GM21528 (cell line): Measurements from ENCODE around the gene FASTKD1.
"Not testable (repeated sequence)": the region's sequence is repeated elsewhere in the genome, so short reads cannot be mapped to it uniquely, and the experiment has no call there.

Experiments
- ATAC-seq: cut with Tn5 transposase; IDR thresholded peaks from one replicate; pipeline ENCODE4 v1.9.1; 2021; ENCODE audit warnings: mild to moderate bottlenecking, moderate library complexity; ENCODE audit not compliant: unreplicated experiment, low FRiP score

FASTKD1 gene, protein sequence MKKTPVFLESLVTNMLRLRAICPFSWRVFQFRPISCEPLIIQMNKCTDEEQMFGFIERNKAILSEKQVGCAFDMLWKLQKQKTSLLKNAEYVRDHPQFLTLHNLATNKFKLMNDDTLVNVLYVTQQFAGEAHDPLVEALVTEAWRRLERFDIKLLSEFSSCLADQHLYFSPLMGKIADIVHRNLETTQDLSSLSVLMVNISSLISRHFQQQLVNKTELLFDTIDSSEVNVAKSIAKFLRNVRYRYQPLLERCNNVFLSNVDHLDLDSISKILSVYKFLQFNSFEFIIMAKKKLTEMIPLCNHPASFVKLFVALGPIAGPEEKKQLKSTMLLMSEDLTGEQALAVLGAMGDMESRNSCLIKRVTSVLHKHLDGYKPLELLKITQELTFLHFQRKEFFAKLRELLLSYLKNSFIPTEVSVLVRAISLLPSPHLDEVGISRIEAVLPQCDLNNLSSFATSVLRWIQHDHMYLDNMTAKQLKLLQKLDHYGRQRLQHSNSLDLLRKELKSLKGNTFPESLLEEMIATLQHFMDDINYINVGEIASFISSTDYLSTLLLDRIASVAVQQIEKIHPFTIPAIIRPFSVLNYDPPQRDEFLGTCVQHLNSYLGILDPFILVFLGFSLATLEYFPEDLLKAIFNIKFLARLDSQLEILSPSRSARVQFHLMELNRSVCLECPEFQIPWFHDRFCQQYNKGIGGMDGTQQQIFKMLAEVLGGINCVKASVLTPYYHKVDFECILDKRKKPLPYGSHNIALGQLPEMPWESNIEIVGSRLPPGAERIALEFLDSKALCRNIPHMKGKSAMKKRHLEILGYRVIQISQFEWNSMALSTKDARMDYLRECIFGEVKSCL

DNA sequence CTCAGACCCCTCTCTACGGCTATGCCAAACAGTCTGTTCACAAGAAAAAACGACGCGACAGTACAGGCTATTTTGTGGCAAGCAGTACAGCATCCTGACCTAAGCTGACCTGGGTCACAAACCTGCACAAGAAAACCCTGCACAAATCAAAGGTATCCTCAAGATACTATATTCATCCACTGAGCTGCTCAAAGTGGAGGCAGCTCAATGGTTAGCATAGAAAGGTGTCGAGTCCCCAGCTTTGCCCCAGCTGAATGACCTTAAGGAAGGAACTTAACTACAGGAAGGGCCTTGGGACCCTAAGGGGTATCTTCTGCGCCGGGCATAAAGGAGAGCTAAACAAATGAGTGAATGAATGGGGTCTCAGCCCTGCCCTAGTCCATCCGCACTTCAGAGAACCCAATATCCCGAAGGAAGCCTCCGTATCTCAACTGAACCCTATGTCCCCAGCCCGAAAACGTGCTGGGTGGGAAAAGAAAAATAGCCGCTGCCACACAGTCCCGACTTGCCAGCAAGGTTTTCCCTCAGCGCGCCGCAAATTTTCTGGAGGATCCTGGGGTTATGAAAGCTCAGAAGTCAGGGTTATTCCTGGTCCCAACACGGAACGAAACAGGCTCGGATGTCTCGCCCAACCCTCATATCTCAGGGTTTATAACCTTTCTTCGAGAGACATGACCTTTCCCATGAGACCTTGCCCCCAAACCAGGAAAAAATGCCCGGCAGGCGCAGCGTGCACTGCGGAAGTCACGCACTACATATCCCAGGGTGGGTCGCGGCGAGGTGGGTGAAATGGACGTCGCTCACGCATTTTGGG is at the start of gene FASTKD1:
Gene FASTKD1, minus strand, starts transcription at position 706 of the 814 bp plus-strand sequence. CDS start 1,836 bp downstream, outside the sequence.
- peak; percentile 99 for ATAC-seq

DNA sequence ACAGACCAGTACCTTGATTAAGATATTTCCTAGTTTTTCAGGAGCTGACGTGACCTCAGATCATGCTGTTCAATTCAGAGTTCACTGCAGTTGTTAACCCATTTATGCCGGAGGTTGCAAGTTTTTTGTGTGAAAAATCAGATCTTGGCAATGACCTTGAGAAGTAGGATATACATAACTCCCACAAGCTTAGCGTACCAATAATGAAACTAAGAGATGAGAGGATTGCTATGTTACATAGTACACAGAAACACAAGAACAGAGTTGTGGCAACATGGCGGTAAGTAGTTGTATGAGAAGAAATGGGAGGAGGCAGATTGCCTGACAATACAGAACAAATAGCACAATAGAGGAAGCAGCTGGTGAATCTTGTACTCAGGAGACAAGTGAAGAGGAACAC is 49.6 kb upstream of the FASTKD1 start:
- ATAC-seq, result no peak

DNA sequence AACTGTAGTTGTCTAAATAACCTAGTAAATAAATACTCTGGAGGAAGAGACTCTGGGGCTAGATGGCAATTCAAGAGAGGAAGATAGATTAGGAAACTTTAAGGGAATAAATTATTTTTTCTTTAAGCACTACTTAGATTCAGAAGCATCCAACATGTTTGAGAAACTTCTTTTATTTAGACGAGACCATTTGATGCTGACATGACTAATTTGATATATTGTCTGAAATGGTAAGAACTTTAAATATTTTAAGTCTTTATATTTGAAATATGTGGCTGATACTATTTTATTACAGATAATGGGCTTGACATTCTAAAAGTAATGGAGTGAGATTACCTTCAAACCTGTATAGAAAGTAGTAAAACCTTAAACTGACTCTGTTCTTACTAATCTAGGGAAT is 46.8 kb upstream of the FASTKD1 start:
- ATAC-seq, result no peak

DNA sequence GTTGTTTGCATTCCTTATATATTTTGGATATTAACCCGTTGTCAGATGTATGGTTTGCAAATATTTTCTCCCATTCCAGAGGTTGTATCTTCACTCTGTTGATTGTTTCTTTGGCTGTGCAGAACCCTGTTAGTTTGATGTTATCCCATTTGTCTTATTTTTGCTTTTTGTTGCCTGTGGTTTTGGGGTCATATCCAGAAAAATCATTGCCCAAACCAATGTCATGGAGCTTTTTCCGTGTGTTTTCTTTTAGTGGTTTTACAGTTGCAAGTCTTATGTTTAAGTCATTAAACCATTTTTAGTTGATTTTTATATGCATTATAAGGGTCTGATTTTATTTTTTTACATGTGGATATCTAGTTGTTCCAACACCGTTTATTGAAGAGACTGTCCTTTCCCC is 46.3 kb upstream of the FASTKD1 start:
- ATAC-seq, result no peak

DNA sequence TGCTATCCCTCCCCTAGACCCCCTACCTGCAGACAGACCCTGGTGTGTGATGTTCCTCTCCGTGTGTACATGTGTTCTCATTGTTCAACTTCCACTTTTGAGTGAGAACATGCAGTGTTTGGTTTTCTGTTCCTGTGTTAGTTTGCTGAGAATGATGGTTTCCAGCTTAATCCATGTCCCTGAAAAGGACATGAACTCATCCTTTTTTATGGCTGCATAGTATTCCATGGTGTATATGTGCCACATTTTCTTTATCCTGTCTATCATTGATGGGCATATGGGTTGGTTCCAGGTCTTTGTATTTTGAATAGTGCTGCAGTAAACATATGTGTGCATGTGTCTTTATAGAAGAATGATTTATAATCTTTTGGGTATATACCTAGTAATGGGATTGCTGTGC is 42.3 kb upstream of the FASTKD1 start:
- not testable (repeated sequence) for ATAC-seq

DNA sequence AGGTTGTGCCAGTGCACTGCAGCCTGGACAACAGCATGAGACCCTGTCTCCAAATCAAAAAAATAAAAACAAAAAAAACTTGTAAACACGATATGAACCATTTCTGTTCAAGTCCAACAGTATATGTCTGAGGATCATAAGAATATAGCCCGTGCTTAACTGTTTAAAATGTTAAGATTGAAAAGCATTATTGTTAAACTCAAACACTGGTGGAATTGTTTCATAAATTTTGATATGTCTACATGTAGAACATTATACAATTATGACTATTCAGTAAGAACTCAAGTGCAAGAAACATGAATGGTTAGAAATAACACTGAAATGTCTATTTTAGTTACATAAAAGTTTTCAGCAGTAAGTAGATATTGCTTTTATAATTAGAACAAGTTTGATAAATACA is 40.2 kb upstream of the FASTKD1 start:
- no peak for ATAC-seq

DNA sequence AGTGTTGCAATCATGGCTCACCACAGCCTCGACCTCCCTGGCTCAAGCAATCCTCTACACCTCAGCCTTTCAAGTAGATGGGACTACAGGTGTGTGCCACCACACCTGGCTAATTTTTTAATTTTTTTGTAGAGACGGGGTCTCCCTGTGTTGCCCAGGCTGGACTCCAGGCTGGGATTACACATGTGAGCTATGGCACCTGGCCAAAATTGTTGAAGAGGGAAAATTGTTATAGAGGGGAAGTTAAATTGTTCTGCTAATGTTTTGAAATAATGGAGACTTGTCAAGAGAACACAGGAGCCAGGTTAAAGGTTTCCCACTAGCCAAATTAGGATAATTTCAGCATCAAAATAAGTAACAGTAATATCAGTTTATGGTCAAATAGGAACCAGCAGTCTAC is 35.6 kb upstream of the FASTKD1 start:
- no peak for ATAC-seq

DNA sequence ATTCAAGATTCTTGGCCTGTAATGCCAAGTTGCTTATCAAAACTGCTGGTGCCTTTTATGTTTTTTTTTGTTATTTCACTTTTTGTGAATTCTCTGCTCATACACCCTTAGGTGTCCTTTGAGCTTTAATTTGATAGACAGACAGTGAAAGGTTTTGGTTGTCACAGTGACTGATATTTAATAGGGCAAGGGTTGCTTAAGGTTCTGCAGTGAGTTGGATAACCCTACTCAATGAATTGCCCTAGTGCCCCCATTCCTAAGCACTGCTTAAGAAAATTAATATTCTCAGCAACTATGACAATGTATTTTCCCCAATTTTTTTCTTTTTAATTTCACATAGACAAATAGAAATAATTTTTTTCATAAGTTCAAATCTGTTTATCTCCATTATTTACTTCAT is 25.9 kb upstream of the FASTKD1 start:
- no peak for ATAC-seq

DNA sequence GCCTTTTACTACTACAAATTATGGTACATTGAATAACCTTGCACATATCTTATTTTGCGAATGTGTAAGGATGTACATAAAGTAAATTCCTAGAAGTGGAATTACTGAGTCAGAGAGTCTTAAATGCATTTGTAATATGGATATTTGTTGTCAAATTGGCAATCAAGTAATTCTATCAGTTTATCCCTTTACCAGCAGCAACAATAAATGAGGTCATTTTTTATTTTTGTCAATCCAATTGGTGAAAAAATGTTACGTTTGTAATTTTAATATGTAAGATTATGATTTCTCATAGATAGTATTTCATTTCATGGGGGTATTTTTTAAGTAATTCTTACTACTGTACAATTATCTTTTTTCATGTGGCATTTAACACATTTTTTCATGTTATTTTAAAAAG is 25.3 kb upstream of the FASTKD1 start:
- ATAC-seq, result no peak

DNA sequence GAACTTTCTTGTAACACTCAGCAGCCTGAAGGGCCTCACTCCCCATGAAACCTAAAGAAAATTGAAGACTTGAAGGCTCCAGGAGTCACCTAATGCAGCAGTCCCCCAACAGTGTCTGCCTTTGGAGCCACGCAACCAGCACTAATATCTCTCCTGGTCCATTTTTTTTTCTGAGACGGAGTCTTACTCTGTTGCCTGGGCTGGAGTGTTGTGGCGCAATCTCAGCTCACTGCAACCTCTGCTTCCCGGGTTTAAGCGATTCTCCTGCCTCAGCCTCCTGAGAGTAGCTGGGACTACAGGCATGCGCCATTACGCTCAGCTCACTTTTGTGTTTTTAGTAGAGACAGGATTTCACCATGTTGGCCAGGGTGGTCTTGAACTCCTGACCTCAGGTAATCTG is 22.9 kb upstream of the FASTKD1 start:
- not testable (repeated sequence) for ATAC-seq

DNA sequence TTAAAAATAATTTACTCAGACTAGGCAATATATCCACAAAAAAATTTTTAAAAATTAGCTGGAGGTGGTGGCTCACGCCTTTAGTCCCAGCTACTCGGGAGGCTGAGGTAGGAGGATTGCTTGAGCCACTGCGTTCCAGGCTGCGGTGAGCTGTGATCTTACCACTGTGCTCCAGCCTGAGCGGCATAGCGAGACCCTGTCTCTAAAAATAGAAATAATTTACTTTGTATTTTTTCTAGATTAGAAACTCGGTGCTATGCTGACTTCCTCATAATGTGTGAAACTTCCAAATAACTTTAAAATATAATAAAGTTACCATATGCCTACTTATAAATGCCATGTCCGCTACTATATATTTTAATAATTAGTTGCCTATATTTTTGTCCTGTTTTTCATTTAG is 17.1 kb upstream of the FASTKD1 start:
- ATAC-seq, result no peak

DNA sequence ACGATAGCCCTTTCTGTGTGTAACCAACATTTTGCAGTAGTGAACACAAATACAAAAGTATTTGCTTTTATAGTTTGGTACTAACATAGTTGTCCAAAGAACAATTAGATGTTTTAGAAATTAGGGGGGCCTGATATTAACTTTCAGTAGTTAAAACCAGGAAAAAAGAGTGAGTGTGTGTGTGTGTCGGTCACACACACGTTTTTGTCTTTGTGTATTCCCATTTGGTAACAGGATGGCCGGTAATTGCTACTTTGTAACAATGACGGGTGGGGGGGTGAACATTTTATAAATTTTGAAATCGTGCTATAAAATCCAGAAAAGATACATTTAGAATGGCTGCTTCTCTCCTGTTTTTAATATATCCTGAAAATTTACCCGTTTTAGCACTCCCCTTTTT is 12.0 kb upstream of the FASTKD1 start:
- no peak for ATAC-seq

DNA sequence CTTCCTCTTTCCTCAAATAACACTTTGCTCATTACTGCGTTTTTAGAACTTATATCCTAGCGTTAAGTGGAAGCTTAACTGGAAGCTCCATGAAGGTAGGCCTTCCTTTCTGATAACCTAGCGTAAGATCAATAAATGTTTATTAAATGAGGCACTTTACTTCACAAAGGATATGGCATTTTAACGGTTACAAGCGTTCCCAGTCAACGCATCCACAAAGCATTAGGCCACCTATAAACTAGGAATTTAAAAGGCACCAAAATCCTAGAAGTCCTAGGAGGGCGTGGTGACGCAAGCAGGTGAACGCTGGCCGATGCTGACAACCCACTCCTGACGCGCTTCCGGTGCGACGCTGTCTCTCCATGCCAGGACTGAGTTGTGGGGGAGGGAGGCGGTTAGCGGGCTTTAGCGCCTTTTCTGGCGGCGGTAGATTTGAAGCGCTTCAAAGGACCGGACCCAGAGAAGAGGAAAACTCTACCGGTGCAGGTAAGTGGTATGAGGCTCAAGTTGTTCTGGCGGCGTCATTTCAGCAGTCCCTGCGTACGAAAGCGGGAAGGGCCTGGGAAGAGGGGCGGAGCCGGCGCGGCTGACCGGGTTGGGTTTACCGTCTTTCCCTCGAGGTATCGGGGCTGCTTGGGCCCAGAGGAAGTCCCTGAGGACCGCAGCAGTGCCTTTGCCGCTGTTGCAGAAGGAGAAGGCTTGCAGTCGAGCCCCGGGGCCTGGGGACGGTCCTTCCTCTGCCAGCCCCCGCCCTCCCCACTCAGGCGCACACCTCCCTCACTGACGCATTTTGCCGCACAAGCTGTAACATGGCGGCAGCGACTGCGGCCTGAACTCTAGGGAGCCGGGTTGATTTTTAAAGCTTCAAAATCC is 10.6 kb upstream of the FASTKD1 start, which contains the start of gene PPIG:
Gene PPIG, plus strand, starts transcription at position 347 of the 873 bp plus-strand sequence. CDS start 19,691 bp downstream, outside the sequence.
- peak; percentile 91 for ATAC-seq

DNA sequence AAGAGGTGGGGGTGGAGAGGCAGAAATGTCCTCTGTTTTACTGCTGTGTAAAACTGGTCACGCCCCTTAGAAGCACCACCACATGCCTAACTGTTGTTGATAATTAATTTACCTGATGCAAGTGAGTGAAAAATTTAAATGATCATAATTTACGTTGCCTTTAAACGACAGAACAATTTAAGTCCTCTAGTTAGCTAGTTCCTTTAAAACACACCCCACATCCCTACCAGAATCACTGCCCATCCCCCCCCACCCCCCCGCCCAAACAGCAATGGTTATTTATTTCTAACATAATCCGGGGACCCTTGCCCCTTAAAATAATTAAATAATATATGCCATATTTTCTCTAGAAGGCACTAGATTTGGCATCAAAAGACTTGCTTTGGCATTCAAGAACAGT is 9.9 kb upstream of the FASTKD1 start:
- no peak for ATAC-seq

DNA sequence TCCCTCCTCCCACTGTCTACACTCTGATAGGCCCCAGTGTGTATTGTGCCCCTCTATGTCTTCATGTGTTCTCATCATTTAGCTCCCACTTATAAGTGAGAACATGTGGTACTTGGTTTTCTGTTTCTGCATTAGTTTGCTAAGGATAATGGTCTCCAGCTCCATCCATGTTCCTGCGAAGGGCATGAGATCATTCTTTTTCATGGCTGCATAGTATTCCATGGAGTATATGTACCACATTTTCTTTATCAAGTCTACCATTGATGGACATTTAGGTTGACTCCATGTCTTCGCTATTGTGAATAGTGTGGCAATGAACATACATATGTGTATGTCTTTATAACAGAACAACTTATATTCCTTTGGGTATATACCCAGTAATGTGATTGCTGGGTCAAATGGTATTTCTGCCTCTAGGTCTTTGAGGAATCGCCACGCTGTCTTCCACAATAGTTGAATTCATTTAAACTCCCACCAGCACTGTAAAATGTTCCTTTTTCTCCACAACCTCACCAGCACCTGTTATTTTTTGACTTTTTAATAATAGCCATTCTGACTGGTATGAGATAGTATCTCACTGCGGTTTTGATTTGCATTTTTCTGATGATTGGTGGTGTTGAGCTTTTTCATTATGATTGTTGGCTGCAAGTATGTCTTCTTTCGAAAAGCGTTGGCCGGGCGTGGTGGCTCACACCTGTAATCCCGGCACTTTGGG is 9.0 kb upstream of the FASTKD1 start:
- ATAC-seq, result not testable (repeated sequence)

DNA sequence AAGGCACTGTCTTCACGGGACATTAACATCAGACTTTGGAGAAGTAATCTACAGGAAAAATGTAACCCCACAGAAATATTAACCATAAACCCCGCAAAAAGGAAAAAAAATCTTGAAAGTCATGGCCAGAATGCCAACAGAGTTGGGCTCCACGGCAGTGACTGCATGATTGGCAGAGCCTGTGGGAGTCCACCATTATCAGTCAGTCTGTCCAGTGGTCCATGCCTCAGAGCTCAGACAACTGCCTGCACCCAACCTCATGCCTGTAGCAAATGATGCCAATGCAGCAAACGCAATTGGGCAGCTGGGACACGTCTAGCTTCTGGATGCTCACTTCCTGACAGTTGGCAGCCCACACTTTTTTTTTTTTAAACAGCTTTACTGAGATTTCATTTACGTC is 5.4 kb upstream of the FASTKD1 start:
- no peak for ATAC-seq

DNA sequence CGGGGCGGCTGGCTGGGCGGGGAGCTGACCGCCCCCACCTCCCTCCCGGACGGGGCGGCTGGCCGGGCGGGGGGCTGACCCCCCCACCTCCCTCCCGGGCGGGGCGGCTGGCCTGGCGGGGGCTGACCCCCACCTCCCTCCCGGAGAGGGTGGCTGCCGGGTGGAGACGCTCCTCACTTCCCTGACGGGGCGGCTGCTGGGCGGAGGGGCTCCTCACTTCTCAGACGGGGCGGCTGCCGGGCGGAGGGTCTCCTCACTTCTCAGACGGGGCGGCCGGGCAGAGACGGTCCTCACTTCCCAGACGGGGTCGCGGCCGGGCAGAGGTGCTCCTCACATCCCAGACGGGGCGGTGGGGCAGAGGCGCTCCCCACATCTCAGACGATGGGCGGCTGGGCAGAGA is 1.6 kb upstream of the FASTKD1 start:
- ATAC-seq, result not testable (repeated sequence)

DNA sequence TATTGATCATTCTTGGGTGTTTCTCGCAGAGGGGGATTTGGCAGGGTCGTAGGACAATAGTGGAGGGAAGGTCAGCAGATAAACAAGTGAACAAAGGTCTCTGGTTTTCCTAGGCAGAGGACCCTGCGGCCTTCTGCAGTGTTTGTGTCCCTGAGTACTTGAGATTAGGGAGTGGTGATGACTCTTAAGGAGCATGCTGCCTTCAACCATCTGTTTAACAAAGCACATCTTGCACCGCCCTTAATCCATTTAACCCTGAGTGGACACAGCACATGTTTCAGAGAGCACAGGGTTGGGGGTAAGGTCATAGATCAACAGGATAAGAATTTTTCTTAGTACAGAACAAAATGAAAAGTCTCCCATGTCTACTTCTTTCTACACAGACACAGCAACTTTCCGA is 874 bp upstream of the FASTKD1 start:
- not testable (repeated sequence) for ATAC-seq

DNA sequence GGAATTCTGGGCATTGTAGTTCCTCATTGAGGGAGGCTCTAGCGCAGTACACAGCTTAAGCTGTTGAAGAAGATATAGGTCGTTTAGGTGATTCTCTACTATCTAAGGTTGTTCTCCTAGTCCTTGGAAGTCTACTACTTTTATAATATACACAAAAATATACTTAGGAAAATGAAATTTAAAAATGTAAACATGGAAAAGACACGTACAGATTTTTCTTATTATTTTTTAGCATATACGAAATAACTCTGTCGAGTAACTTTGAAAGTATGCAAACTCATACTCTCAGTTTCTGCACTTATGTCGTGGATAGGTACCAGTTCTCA is 272 bp upstream of the FASTKD1 start:
- no peak for ATAC-seq
